Panc1 (cell line): ENCODE data around the gene ZNF644. TPM values are rescaled to one million over a fixed set of nuclear protein-coding genes. Genes with fewer than 3 reads are reported as not detected.

Experiments
- ATAC-seq: fragments of 200-7000 bp; cut with Tn5 transposase; 2 replicates; pipeline ENCODE4 v1.9.1; 2020; ENCODE audit warnings: mild to moderate bottlenecking, moderate library complexity
- BruUV-seq: library from RNA; stranded (reverse); fragments of 400-500 nt; replicated peaks from 2 replicates; lab custom pipeline; 2021; lab: Mats Ljungman, UMichigan
- CTCF ChIA-PET: fragments of 300-600 bp; sonication (Branson Sonifier 250); formaldehyde crosslinking; loops from one replicate; lab custom pipeline; 2022; ENCODE audit warnings: antibody characterized with exemption; lab: Charles Lee
- POLR2A ChIA-PET: fragments of 300-600 bp; sonication (Branson Sonifier 250); formaldehyde crosslinking; loops from one replicate; lab custom pipeline; 2022; ENCODE audit warnings: antibody characterized with exemption; lab: Charles Lee
- DNase-seq: peaks from one replicate; pipeline ENCODE4 v3.0.0-alpha.2; 2010; ENCODE audit warnings: low read depth, low spot score
- H3K27ac ChIP-seq: 2 replicates; pipeline ENCODE4 v1.5.1; 2011; ENCODE audit warnings: mild to moderate bottlenecking, low read length, inconsistent platforms
- H3K27me3 ChIP-seq: fragments of 200-500 bp; sonication (Bioruptor generic); 2 replicates; pipeline ENCODE4 v1.6.0; 2014; ENCODE audit warnings: low read length, inconsistent platforms; ENCODE audit not compliant: control insufficient read depth, insufficient read depth
- H3K36me3 ChIP-seq: fragments of 200-500 bp; sonication (Bioruptor generic); 2 replicates; pipeline ENCODE4 v1.5.1; 2014; ENCODE audit warnings: inconsistent platforms, mild to moderate bottlenecking, low read length, moderate library complexity; ENCODE audit not compliant: control insufficient read depth, insufficient read depth
- H3K4me1 ChIP-seq: 2 replicates; pipeline ENCODE4 v1.5.1; 2011; ENCODE audit warnings: inconsistent platforms, mild to moderate bottlenecking, low read length, moderate library complexity; ENCODE audit not compliant: control insufficient read depth, insufficient read depth
- H3K4me3 ChIP-seq, 2 experiments: 2 replicates each; pipeline ENCODE4 v1.5.1; 2011 to 2012; ENCODE audit warnings: low read depth in 2 of 2, low read length in 2 of 2, mild to moderate bottlenecking in 2 of 2, inconsistent platforms in 1 of 2, moderate library complexity in 1 of 2
- H3K9me3 ChIP-seq: fragments of 200-500 bp; sonication (Bioruptor generic); 2 replicates; pipeline ENCODE4 v1.5.1; 2014; ENCODE audit warnings: low read depth, mild to moderate bottlenecking, inconsistent platforms, low read length, moderate library complexity; ENCODE audit not compliant: control insufficient read depth, insufficient read depth
- CTCF ChIP-seq: fragments of 450-650 bp; IDR thresholded peaks from 2 replicates; pipeline ENCODE4 v1.5.1; 2017; ENCODE audit warnings: mild to moderate bottlenecking
- POLR2AphosphoS5 ChIP-seq: IDR thresholded peaks from 2 replicates; pipeline ENCODE4 v1.6.1; 2012; ENCODE audit warnings: mild to moderate bottlenecking, low read depth, low read length, moderate library complexity
- REST ChIP-seq, 2 experiments: IDR thresholded peaks; 2 replicates each; pipeline ENCODE4 v1.6.1; 2011 to 2012; ENCODE audit warnings: low read depth in 2 of 2, control low read depth in 1 of 2, low read length in 1 of 2, mild to moderate bottlenecking in 1 of 2, moderate library complexity in 1 of 2; ENCODE audit not compliant: insufficient read depth in 1 of 2
- SIN3A ChIP-seq: IDR thresholded peaks from 2 replicates; pipeline ENCODE4 v1.6.1; 2012; ENCODE audit warnings: low read depth, mild to moderate bottlenecking, low read length, moderate library complexity, borderline replicate concordance; ENCODE audit not compliant: insufficient read depth
- TCF7L2 ChIP-seq: IDR thresholded peaks from 2 replicates; pipeline ENCODE4 v1.6.1; 2011; ENCODE audit warnings: mild to moderate bottlenecking, low read depth, low read length, inconsistent platforms
- in situ Hi-C: cut with HindIII; loops from 2 replicates; pipeline ENCODE4 v1.10.0; 2016; ENCODE audit warnings: low sequenced_read_pairs, low pct_unique_long_range_greater_than_20kb
- intact Hi-C: fragments of 100-400 bp; cut with micrococcal nuclease; formaldehyde crosslinking; loops from one replicate; pipeline ENCODE4 v1.10.0; 2022; ENCODE audit not compliant: unreplicated experiment
- total RNA-seq: library from RNA; stranded (reverse); gene quantifications from one replicate; pipeline ENCODE4 v1.2.1, GENCODE V29; 2021; ENCODE audit not compliant: unreplicated experiment

The ZNF644 gene
- total RNA-seq, 1 experiment from 2014 or later: 74.2 TPM

GRCh38 chr1:90986953-90987352 lies 34.9 kb downstream of the ZNF644 start:
- no peak overlapping the region for H3K27ac ChIP-seq
- CTCF ChIA-PET: interaction anchor here (0.6 kb wide), 1 partner anchor 846 kb away, joined by 6 read pairs; no protein-coding TSS in a partner anchor

GRCh38 chr1:90977522-90977921 lies 44.3 kb downstream of the ZNF644 start:
- ATAC-seq (no peak), DNase-seq (no peak)
- Histone ChIP-seq H3K4me1 (no peaks in the 10 kb centered on the region), H3K36me3 (no peaks in the 10 kb centered on the region; the same call in 1 of the 2 replicates), H3K27ac (no peak overlapping the region), H3K9me3 (no peaks in the 10 kb centered on the region), H3K4me3 (no peak overlapping the region), H3K27me3 (no peaks in the 10 kb centered on the region)
- POLR2A ChIA-PET: no interaction called here
- BruUV-seq: no TSS peak
- CTCF ChIA-PET: no interaction called here
- intact Hi-C loops: no loop called here
- TF ChIP-seq TCF7L2: no peak
- no peak for TF ChIP-seq CTCF
- TF ChIP-seq REST (IDR thresholded peaks at IDR 0.05; ENCODE audit: insufficient read depth in 1 of 2, low read depth in 2 of 2, low read length in 1 of 2): no peak
- in situ Hi-C loops: no loop called here

More at GRCh38 chr1:90986953-90987352, 34.9 kb downstream of the ZNF644 start:
- ATAC-seq (no peak), DNase-seq (no peak)
- intact Hi-C loops: no loop called here
- peaks cover 11% of the 10 kb centered on the region; the same call in 1 of the 2 replicates for H3K9me3 ChIP-seq
- H3K4me3 ChIP-seq: no peak overlapping the region
- TF ChIP-seq CTCF: no peak
- no peak for TF ChIP-seq SIN3A
- no peak for TF ChIP-seq POLR2AphosphoS5
- TF ChIP-seq TCF7L2: no peak
- no peak for TF ChIP-seq REST (IDR thresholded peaks at IDR 0.05; ENCODE audit: insufficient read depth in 1 of 2, low read depth in 2 of 2, low read length in 1 of 2)
- POLR2A ChIA-PET: interaction anchor here (0.7 kb wide), 1 partner anchor 34 kb away, joined by 18 read pairs; no protein-coding TSS in a partner anchor
- no TSS peak for BruUV-seq
- H3K36me3 ChIP-seq: no peaks in the 10 kb centered on the region
- H3K4me1 ChIP-seq: no peaks in the 10 kb centered on the region
- H3K27me3 ChIP-seq: no peaks in the 10 kb centered on the region
- in situ Hi-C loops: no loop called here
